Suprapubic skin (tissue), 4 donors: ENCODE data around the gene TRPV2. TPM values are rescaled to one million over a fixed set of nuclear protein-coding genes. Genes with fewer than 3 reads are reported as not detected.

Source experiments
- DNase-seq, 2 donors: peaks; one replicate each; pipeline ENCODE4 v3.0.0-alpha.2; 2019; ENCODE audit warnings: low spot score in 2 of 2
- H3K27ac ChIP-seq: fragments of 200-600 bp; sonication (generic); one replicate; pipeline ENCODE4 v1.5.1; 2019
- H3K27me3 ChIP-seq: fragments of 200-600 bp; sonication (generic); one replicate; pipeline ENCODE4 v1.5.1; 2019
- H3K36me3 ChIP-seq: fragments of 200-600 bp; sonication (generic); one replicate; pipeline ENCODE4 v1.5.1; 2019
- H3K4me1 ChIP-seq: fragments of 200-600 bp; sonication (generic); one replicate; pipeline ENCODE4 v1.5.1; 2019
- H3K4me3 ChIP-seq: fragments of 200-600 bp; sonication (generic); one replicate; pipeline ENCODE4 v1.5.1; 2019; ENCODE audit warnings: mild to moderate bottlenecking
- H3K9me3 ChIP-seq: fragments of 200-600 bp; sonication (generic); one replicate; pipeline ENCODE4 v1.5.1; 2019
- CTCF ChIP-seq, 2 donors: fragments of 200-600 bp in 1 of 2; fragments of 450-650 bp in 1 of 2; sonication (generic) in 1 of 2; IDR thresholded peaks; one replicate each; pipeline ENCODE4 v1.5.1; 2016 to 2019; ENCODE audit warnings: antibody characterized with exemption in 2 of 2, mild to moderate bottlenecking in 1 of 2, moderate library complexity in 1 of 2
- EP300 ChIP-seq: sonication (generic); formaldehyde crosslinking; IDR thresholded peaks from one replicate; pipeline ENCODE4 v1.6.1; 2017; ENCODE audit warnings: antibody characterized with exemption
- POLR2A ChIP-seq, 2 donors: fragments of 450-650 bp; IDR thresholded peaks; one replicate each; pipeline ENCODE4 v1.6.1; 2017; ENCODE audit warnings: antibody characterized with exemption in 2 of 2, mild to moderate bottlenecking in 2 of 2, moderate library complexity in 2 of 2
- POLR2AphosphoS5 ChIP-seq, 3 donors: sonication (generic); formaldehyde crosslinking; IDR thresholded peaks; one replicate each; pipeline ENCODE4 v1.6.1; 2017; ENCODE audit warnings: antibody characterized with exemption in 3 of 3
- WGBS: methylation state at CpG from one replicate; pipeline ENCODE4 v1.1.5; 2018; 5-methylcytosine and 5-hydroxymethylcytosine counted together
- total RNA-seq, 4 donors: library from RNA; depleted of rRNA; stranded (reverse); fragments of >200 nt; gene quantifications; one replicate each; pipeline ENCODE4 v1.1.0, GENCODE V29; 2016

TRPV2 gene
- total RNA-seq, 4 donors from 2014 or later = 3.0 to 13.9 (median 7.9) TPM

DNA sequence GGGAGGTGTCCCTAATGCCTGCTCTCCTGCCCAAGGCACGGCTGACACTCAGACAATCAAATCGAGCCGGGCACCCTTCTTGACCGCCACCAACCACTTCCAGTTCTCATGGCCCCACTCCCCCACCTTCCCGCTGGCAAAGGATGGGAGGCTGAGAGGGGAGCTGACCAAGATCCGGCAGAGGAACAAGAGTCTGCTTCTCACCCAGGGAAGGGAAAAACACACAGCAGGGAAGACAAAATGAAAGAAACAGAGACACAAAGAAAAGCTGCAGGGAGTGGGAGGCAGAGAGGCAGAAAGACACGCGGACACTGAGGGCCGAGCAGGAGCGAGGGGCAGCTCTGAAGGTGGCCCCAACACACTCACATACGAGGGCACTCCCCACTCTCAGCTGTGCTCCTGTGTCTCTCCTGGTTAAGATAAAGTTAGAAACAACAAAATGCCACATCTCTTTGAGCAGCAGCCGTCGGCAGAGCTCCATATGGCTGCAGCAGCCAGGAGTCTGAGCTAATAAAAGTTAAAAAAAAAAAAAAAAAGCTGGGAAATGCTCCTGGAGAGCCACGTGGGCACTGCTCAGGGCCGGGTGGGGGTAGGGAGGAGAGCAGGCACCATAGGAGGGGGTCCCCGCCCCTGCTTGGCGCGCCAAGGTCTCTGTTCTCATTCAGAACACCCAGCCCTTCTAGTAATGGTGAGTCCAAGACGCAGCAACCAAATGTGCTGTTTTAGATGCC is 69.2 kb downstream of the TRPV2 start:
- WGBS = 66% methylated on average over 19 of the region's 19 CpGs

More for the DNA sequence above, 69.2 kb downstream of the TRPV2 start:
- TF ChIP-seq CTCF (IDR thresholded peaks at IDR 0.05) = no peak
- TF ChIP-seq EP300 = no peak
- no peak for TF ChIP-seq POLR2AphosphoS5 (IDR thresholded peaks at IDR 0.05)
- TF ChIP-seq POLR2A (IDR thresholded peaks at IDR 0.05) = no peak
- Histone ChIP-seq H3K4me3 (peak overlapping the region; percentile 22), H3K36me3 (no peaks in the 10 kb centered on the region), H3K27me3 (no peaks in the 10 kb centered on the region), H3K4me1 (peaks cover 33% of the 10 kb centered on the region), H3K27ac (no peak overlapping the region), H3K9me3 (no peaks in the 10 kb centered on the region)
- no peak for DNase-seq

Other genes starting within 250 kb of the TRPV2 start
- 100 to 1,000 TPM; 136 to 320 (median 177) TPM for gene NCOR1, start 200.0 kb upstream of the TRPV2 start, total RNA-seq
- gene PIGL, start 198.4 kb upstream of the TRPV2 start, total RNA-seq = 100 to 1,000 TPM in 1 of 4 donors, 10 to 100 TPM in 3; 59.5 to 287 (median 76.6) TPM
- 1 to 10 TPM in 3 of 4 donors, under 1 TPM in 1; 0.70 to 3.7 (median 1.8) TPM for gene CENPV, start 62.1 kb upstream of the TRPV2 start, total RNA-seq
- 100 to 1,000 TPM; 469 to 764 (median 628) TPM for gene UBB, start 34.5 kb upstream of the TRPV2 start, total RNA-seq
- under 1 TPM; 0.64 to 0.99 (median 0.90) TPM for gene LRRC75A, start 76.6 kb downstream of the TRPV2 start, total RNA-seq
- gene ZNF287, start 153.6 kb downstream of the TRPV2 start, total RNA-seq = 10 to 100 TPM in 1 of 4 donors, 1 to 10 TPM in 3; 4.3 to 11.7 (median 6.4) TPM
- gene ZNF624, start 238.3 kb downstream of the TRPV2 start, total RNA-seq = 1 to 10 TPM; 2.7 to 5.8 (median 3.3) TPM